Panc1 (cell line): ENCODE results near the gene SIAE.

Source experiments
- CTCF ChIP-seq: fragments of 450-650 bp; IDR thresholded peaks from 2 replicates; pipeline ENCODE4 v1.5.1; 2017; ENCODE audit warnings: mild to moderate bottlenecking
- POLR2AphosphoS5 ChIP-seq: IDR thresholded peaks from 2 replicates; pipeline ENCODE4 v1.6.1; 2012; ENCODE audit warnings: mild to moderate bottlenecking, low read depth, low read length, moderate library complexity
- REST ChIP-seq, 2 experiments: IDR thresholded peaks; 2 replicates each; pipeline ENCODE4 v1.6.1; 2011 to 2012; ENCODE audit warnings: low read depth in 2 of 2, control low read depth in 1 of 2, low read length in 1 of 2, mild to moderate bottlenecking in 1 of 2, moderate library complexity in 1 of 2; ENCODE audit not compliant: insufficient read depth in 1 of 2
- SIN3A ChIP-seq: IDR thresholded peaks from 2 replicates; pipeline ENCODE4 v1.6.1; 2012; ENCODE audit warnings: low read depth, mild to moderate bottlenecking, low read length, moderate library complexity, borderline replicate concordance; ENCODE audit not compliant: insufficient read depth
- TCF7L2 ChIP-seq: IDR thresholded peaks from 2 replicates; pipeline ENCODE4 v1.6.1; 2011; ENCODE audit warnings: mild to moderate bottlenecking, low read depth, low read length, inconsistent platforms

GRCh38 chr11:124707829-124708228 lies 34.3 kb upstream of the SIAE start:
- TF ChIP-seq REST (IDR thresholded peaks at IDR 0.05; ENCODE audit: insufficient read depth in 1 of 2, low read depth in 2 of 2, low read length in 1 of 2) (no peak), CTCF (no peak), SIN3A (no peak), TCF7L2 (no peak), POLR2AphosphoS5 (no peak)
